ENCODE measurements around the gene PSTPIP2. TPM values are rescaled to one million over a fixed set of nuclear protein-coding genes. Genes with fewer than 3 reads are reported as not detected.

PSTPIP2 gene
- total RNA-seq (2021; fragmentation: NEBNext Ultra II Directional; extraction: Animal tissue kit (Norgen Biotek cat#: 25700)) (2.4 and 2.7 TPM in 2 replicates), polyA plus RNA-seq (2011; rRNA removed) (0.93 and 1.8 TPM in 2 replicates), polyA minus RNA-seq (2011; rRNA and poly(A)+ RNA removed) (1.1 and 1.3 TPM in 2 replicates)
- polyA plus RNA-seq (2011; cell fraction: cytosol; rRNA removed) = 1.6 TPM
- polyA plus RNA-seq (2011; cell fraction: nucleus; rRNA removed) = 1.2 TPM
- polyA plus RNA-seq (2012, experiment 1 of 2) = 1.1 to 2.5 TPM (median 1.3 TPM) in 4 replicates
- 0.22 TPM for polyA plus RNA-seq (2012, experiment 2 of 2)
- 2.6 TPM for polyA plus RNA-seq (2013, experiment 1 of 2)
- 2.6 TPM for polyA plus RNA-seq (2013, experiment 2 of 2)
- 3.2 TPM for polyA minus RNA-seq (2011; cell fraction: cytosol; rRNA and poly(A)+ RNA removed)
- polyA minus RNA-seq (2011; cell fraction: nucleus; rRNA and poly(A)+ RNA removed) = 2.3 TPM
- long read RNA-seq, experiment 1, partial matches to known transcripts = 0 of 1 reads
- long read RNA-seq, experiment 1, other reads (novel, unspliced or antisense) = 1 of 1 reads
- long read RNA-seq, experiment 2, partial matches to known transcripts = 1 of 2 reads
- long read RNA-seq, experiment 2, other reads (novel, unspliced or antisense) = 1 of 2 reads

DNA sequence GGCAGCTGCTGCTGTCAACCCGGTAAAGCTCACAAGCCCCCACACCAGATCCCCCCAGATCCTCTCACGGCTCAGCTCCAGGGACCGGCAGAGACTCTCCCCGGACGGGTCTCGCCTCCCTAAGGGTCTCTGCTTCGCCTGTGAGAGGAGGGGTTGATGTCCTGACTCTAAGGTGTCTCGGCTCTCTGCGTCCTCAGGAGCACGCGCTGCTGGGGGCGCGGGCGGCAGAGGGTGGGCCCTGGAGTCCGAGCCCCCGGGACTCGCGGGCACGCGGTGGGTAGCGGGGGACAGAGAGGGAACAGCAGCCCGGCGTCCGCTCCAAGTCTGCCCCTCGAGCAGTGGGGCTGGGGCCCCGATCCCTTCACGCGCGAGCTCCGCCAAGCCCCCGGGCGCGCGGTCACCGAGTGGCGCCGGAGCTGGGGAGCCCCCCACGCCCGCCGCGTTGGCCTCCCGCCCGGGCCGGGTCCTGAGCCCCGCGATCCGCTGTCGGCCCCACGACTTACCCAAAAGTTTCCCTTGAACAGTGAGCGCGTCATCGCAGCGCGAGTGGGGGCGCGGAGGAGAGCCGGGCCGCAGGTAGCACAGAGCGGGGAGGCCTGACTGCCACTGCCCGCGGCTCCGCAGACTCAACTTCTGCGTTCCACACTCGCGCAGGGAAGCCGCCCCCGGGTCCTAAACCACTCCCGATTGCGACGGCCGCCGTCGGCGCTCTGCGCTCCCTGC lies at the start of gene PSTPIP2:
Gene PSTPIP2, minus strand, starts transcription at position 608 of the 723 bp plus-strand sequence. Its CDS starts 72 bp downstream, at position 536.
- no peak within 1 kb of the TSS for H3K56ac ChIP-seq (replicated peaks; ENCODE audit: insufficient read length, low read depth, low read length)
- H3K23ac ChIP-seq (ENCODE audit: insufficient read length) = no peak within 1 kb of the TSS
- peaks cover 0 to 6% (median 0%) of the 10 kb centered on the region in 4 experiments; a peak in 2 of 7 replicates for H3K4me1 ChIP-seq (replicated peaks in 1 of 4; ENCODE audit: control insufficient read depth in 3 of 4, insufficient read depth in 4 of 4, low read length in 3 of 4)
- POLR2A ChIA-PET (ENCODE audit: partially characterized antibody) = interaction anchor here (0.6 to 2.3 kb wide), 7 partner anchors 8 to 395 kb away, joined by 3 to 7 read pairs (median 4); partner anchors contain the start of gene HAUS1
- peaks cover 0 to 3% of the 10 kb centered on the region in 2 experiments for H4K20me1 ChIP-seq (replicated peaks in 1 of 2; ENCODE audit: control insufficient read depth in 1 of 2, insufficient read depth in 2 of 2, low read length in 2 of 2)
- H3K27me3 ChIP-seq (replicated peaks in 1 of 4; ENCODE audit: control insufficient read depth in 3 of 4, extremely low read depth in 1 of 4, insufficient read depth in 3 of 4, low read length in 3 of 4) = peaks cover 4 to 31% (median 28%) of the 10 kb centered on the region in 4 experiments
- H4K8ac ChIP-seq (ENCODE audit: extremely low read depth, insufficient read depth, low read length) = peak within 1 kb of the TSS; percentile 29; the same call in 1 of the 2 replicates
- H3K9ac ChIP-seq (replicated peaks in 1 of 4; ENCODE audit: extremely low read depth in 1 of 4, low read depth in 3 of 4, low read length in 3 of 4) = peak within 1 kb of the TSS in 1 of 4 experiments; percentile 34; a peak in 3 of 7 replicates
- no peak within 1 kb of the TSS for H2BK120ac ChIP-seq (replicated peaks; ENCODE audit: low read depth, low read length)
- no peak within 1 kb of the TSS for H2AK5ac ChIP-seq (ENCODE audit: low read depth, low read length)
- H3K9me3 ChIP-seq (ENCODE audit: insufficient read depth in 2 of 2, low read depth in 1 of 2, low read length in 1 of 2) = no peaks in the 10 kb centered on the region
- no peaks in the 10 kb centered on the region for H3K79me1 ChIP-seq (ENCODE audit: low read depth, low read length)
- no peaks in the 10 kb centered on the region for H3K79me2 ChIP-seq (ENCODE audit: control insufficient read depth in 1 of 2, insufficient read depth in 2 of 2, low read length in 2 of 2)
- peak within 1 kb of the TSS; percentile 69 to 86 (median 74) for H3K4me3 ChIP-seq (ENCODE audit: extremely low read depth in 1 of 4, insufficient read depth in 2 of 4, low read depth in 3 of 4, low read length in 4 of 4)
- WGBS, 2 experiments (ENCODE audit: extremely low coverage in 1 of 2, insufficient coverage in 1 of 2, insufficient read length in 1 of 2, insufficient replicate concordance in 2 of 2, low coverage in 1 of 2, low lambda C conversion rate in 2 of 2, missing lambda C conversion rate in 1 of 2) = 4% methylated on average over 64 of the region's 75 CpGs; no CpG with 5 or more reads in 1 of the 2 experiments
- no peak within 1 kb of the TSS for H3K27ac ChIP-seq (ENCODE audit: low read depth, low read length)
- H3K18ac ChIP-seq (ENCODE audit: extremely low read depth, low read length) = no peak within 1 kb of the TSS
- H2AFZ ChIP-seq (ENCODE audit: low read length) = peak within 1 kb of the TSS; percentile 62; the same call in 1 of the 2 replicates
- DNase-seq (ENCODE audit: low read depth in 1 of 2, low spot score in 2 of 2) = peak in 1 of 2 experiments; percentile 73
- H2BK15ac ChIP-seq (ENCODE audit: low read length) = no peak within 1 kb of the TSS
- H3K4me2 ChIP-seq (ENCODE audit: insufficient read depth in 1 of 2, low read depth in 2 of 2, low read length in 2 of 2) = peak within 1 kb of the TSS; percentile 88 to 89
- CTCF ChIA-PET (ENCODE audit: partially characterized antibody) = interaction anchor here (0.6 to 4.1 kb wide), 14 partner anchors 11 to 406 kb away, joined by 3 to 27 read pairs (median 6); no protein-coding TSS in a partner anchor
- no peak within 1 kb of the TSS for H4K91ac ChIP-seq (replicated peaks; ENCODE audit: insufficient read length, low read length)
- peaks cover 11% of the 10 kb centered on the region; the same call in 1 of the 2 replicates for H3K23me2 ChIP-seq (ENCODE audit: low read depth, low read length)
- FAIRE-seq = no peak
- no peak within 1 kb of the TSS for H4K5ac ChIP-seq (ENCODE audit: insufficient read length, low read depth, low read length)
- H3K14ac ChIP-seq (ENCODE audit: insufficient read length) = no peak within 1 kb of the TSS
- H3K36me3 ChIP-seq (ENCODE audit: control insufficient read depth in 2 of 4, insufficient read depth in 4 of 4, low read length in 3 of 4) = no peaks in the 10 kb centered on the region
- H3K4ac ChIP-seq (replicated peaks; ENCODE audit: insufficient read length, low read depth, low read length) = no peak within 1 kb of the TSS
- H2BK5ac ChIP-seq (ENCODE audit: low read depth, low read length) = no peak within 1 kb of the TSS
- no peak within 1 kb of the TSS for H2BK20ac ChIP-seq (ENCODE audit: low read length)
- 0 out of 2 replicates have a peak within 1 kb of the TSS, but pooled peaks have one; percentile 27 for H2BK12ac ChIP-seq (ENCODE audit: low read depth, low read length)
- no peak for TF ChIP-seq RFX5 (IDR thresholded peaks at IDR 0.05; ENCODE audit: borderline replicate concordance, low read depth, low read length)
- no peak for TF ChIP-seq SIX5 (IDR thresholded peaks at IDR 0.05; ENCODE audit: low read depth, low read length)
- TF ChIP-seq RNF2 (IDR thresholded peaks at IDR 0.05; ENCODE audit: borderline replicate concordance, low read depth, low read length, missing control alignments, poor library complexity, severe bottlenecking) = peak; percentile 44
- TF ChIP-seq SAP30 (IDR thresholded peaks at IDR 0.05; ENCODE audit: insufficient read depth, insufficient replicate concordance, low read length) = no peak
- TF ChIP-seq TAF1 (IDR thresholded peaks at IDR 0.05; ENCODE audit: low read depth, low read length) = peak; percentile 59; the same call in 1 of the 2 replicates
- no peak for TF ChIP-seq EGR1 (IDR thresholded peaks at IDR 0.05; ENCODE audit: borderline replicate concordance, low read depth, low read length)
- TF ChIP-seq CBX8 (IDR thresholded peaks at IDR 0.05; ENCODE audit: borderline replicate concordance, low read depth, low read length) = no peak
- no peak for TF ChIP-seq ZNF274 (IDR thresholded peaks at IDR 0.05; ENCODE audit: borderline replicate concordance, extremely low read depth, low read length)
- TF ChIP-seq POLR2A (IDR thresholded peaks at IDR 0.05; ENCODE audit: control extremely low read depth in 1 of 2, low read depth in 2 of 2, low read length in 2 of 2) = no peak
